HG02623 (cell line): ENCODE results near the gene CCR3.

ENCODE experiments used
- ATAC-seq: cut with Tn5 transposase; IDR thresholded peaks from one replicate; pipeline ENCODE4 v1.9.1; 2021; ENCODE audit warnings: moderate library complexity; ENCODE audit not compliant: unreplicated experiment

CCR3 gene

DNA sequence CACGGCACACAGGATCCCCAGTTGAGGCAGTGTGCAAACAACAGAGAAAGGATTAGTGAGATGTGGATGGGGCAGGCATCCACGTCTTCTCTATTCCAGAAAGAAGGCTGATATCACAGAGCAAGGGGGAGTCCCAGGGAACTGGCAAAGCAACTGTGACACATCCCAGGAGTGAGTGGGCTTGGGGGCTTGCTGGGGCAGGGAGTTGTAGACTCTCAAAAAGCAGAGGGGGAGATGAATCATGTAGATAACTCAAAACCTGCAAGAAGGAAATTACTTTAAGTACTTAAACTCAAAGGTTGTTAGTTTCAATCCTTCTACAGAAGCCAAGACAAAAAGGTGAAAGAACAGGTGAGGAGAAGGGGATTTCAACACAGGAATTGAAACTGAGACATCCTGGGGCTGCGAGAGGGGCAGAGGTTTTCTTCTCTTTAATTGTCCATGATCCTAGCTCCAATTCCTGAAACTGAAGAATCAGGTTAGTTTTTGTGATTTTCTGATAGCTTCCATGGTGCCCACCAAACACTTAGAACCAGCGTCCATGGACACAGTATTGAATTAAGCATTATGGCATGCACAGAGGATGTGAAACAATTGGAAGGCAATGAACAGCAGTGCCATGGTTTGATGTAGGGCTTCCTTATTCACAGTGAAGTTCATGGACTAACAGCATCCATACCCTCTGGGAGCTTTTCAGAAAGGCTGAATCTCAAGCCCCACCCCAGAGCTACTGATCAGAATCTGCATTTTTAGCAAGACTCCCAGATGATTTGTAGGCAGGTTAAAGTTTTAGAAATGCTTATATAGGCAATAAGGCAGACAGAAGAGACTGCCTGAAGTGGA lies 52.0 kb downstream of the CCR3 start:
- no peak for ATAC-seq

DNA sequence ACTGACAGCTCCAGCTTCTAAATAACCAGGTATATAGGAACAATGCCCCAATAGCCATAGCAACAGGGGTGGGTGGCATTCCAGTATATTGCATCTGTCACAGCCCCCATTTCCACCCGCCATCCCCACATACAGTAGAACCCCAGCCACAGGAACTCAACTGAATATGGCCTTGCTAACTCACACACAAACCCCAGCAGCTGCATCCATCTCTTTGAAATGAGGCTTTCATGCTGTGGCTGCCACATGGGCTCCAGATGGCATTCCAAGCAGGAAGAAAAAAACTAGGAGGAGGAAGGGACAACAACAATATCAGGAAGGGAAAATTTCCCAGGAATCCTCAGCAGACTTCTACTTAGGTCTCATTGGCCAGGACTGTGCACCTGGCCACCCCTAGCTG lies 54.6 kb downstream of the CCR3 start:
- no peak for ATAC-seq

DNA sequence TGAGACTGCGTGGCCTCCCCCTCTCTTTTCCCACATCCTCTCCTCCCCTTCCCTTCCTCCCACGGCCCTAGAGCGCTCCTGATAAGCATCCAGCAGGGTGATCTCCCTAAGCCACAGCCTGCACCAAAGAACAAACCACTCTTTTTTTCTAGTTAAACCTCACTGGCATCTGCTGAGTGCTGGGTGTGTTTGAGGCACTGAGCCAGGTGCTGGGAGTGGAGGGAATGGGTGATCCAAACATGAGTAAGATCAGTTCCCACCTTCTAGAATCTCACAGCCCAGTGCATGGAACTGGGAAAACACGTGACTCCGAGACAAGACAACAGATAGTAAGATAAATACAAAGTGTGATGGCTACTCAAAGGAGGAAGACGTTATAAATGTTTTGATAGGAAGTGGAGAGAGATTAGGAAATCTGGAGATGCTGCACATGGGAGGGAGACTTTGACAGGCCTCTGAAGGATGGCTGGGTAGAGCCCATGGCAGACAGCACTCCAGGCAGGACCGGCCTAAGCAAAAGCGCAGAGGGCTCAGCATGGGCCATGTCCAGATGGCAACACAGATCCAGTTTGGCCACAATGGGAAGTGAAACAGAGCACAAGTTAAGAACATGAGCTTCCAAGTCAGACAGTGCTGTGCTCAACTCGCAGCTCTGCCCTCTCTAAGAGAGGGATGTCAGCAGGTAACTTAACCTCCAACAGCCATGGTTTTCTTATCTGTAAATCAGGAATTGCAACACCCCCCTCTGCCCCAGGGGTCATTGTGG lies 55.6 kb downstream of the CCR3 start:
- ATAC-seq: no peak

DNA sequence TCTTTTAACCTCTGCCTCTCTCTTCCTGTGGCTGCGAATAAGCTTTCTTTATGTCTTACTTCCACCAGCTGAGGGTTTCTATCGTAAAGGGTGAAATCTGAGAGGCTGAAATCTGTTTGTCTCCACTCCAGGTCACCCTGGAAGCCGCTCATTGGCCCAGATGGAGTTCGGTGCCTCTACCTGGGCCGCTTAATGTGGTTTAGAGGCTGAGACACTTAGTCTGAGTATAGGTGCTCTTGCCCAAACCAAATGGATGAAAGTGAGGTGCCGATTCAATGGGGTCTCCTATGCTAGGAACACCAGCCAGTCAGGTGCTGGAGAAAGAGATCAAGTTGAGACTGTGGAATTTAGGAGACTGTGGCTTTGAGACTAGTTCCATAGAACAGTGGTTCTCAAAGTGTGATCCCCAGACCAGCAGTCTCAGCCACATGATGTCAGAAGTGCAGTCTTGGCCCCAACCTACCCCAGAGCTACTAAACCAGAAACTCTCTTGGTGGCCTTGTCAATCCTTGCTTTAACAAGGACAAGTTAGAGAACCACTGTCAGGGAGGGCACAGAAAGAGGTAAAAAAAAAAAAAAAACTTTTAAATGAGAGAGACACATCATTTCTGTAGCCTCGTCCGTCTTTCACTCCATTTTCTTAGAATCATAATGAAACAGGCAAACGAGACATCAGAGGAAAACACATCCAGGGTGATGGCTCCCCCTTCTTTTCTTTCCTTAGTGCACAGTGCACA lies 56.8 kb downstream of the CCR3 start:
- ATAC-seq: no peak

DNA sequence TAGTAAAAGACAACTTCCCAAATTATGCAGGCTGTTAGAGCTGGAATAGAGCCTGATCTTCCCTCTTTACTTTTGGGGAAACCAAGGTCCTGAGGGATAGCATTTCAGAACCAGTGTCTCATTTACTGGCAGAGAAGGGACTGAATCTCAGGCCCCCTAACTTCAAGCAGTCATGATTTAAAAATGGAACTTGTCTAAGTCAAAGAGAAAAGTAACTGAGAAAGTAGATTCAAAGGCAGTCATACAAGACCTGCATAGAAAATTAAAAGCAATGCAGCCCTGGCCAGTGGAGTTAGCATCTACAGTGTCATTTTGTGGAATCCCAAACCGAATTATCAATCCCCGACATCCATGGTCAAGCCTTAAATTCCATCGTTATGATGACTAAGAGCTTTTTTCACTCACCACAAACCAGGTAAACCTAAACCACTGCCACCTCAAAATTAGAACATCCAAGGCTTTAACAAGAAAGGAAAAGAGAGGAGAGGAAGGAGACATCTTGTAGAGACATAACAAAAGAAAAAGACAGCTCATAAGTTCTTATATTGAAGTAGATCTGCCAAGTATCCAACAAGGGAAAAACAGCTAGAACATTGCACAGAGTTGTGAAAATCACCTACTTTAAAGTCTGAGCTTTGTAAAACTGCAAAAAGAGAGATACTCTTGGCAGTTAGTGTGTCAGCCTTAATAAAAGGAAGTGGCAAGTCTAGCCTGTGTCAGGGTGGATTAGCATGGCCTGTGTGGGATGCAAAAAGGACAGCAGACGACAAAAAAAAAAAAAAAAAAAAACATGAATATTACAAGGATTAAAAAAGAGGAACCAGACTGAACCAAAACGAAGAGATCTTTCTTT lies 57.6 kb downstream of the CCR3 start:
- ATAC-seq: no peak

DNA sequence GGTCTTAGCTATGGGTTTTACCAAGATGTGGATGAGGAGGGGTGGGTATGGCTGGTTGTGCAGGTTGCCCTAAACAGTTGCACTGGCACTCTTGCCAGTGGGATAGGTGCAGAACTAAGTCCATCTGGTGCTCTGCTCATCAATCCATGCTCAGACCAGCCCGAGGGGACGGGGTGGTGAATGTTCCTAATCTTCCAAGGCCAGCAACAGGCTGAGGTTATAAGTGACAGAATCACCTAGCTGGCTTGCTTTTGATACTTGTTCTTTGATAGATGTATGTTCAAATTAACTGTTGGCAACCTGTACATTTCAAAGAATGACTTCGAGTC lies 58.2 kb downstream of the CCR3 start:
- no peak for ATAC-seq

DNA sequence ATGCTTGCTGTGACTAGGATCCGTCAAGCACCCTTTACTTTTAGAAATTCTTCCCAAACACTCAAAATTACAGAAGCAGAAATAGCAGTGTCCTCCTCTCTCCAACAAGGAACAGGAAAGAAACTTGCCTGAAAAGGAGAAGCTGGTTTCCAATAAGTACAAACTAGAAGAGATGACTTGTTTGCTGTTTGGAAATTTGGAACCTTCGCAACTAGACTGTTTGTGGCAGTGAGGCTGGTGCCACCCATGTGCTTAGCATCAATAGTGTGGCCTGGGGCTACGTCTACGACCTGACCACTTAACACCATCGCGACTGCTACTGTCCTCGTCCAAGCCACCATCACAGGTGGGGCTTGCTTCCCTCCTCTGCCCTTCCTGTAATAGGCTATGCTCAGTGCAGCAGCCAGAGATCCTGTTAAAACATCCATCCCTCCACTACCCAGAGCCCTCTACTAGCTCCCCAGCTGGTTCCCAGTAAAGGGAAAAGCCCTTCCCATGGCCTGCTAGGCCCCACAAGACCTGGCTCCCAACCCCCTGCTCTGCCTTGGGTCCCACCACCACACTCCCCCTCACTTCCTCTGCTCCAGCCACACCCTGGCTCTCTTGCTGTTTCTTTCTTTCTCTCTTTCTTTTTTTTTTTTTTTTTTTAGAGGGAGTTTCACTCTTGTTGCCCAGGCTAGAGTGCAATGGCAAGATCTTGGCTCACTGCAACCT lies 59.0 kb downstream of the CCR3 start:
- ATAC-seq: no peak

DNA sequence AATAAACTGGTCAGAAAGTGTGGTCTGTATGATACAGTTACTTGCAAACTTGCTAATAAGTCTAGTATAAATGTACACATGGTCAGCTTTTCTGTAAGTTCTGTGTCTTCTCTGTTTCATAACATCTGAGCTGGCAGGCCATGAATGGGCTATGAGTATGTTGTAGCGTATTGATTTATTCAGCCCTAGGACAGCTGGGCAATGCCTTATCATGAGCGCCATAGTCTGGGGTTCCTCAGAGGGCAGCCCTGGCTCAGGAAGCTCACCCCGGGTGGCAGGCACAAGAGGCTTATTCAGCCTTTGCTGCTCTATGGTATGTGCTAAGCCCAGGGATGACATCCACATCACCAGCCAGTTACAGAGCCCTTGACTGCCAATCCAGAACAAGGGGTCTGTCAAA lies 61.0 kb downstream of the CCR3 start:
- no peak for ATAC-seq

DNA sequence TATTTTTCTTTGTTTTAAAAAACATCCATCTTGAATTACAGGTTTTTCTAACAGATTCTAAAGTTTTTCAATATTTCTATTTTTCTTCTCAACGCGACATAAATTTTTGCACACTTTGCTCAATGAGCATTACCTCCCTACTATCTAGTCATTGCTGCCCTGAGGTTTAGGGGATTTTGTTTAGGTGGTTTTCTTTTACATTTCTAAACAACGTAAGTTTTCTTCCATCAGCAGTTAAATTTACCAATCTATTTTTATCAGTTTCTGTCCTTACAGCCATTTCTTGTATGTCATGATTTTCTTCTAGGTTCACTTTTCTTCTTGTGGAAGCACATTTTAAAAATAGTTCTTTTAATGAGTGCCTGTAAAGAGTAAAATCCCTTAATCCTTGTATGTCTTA lies 62.5 kb downstream of the CCR3 start:
- ATAC-seq: no peak

DNA sequence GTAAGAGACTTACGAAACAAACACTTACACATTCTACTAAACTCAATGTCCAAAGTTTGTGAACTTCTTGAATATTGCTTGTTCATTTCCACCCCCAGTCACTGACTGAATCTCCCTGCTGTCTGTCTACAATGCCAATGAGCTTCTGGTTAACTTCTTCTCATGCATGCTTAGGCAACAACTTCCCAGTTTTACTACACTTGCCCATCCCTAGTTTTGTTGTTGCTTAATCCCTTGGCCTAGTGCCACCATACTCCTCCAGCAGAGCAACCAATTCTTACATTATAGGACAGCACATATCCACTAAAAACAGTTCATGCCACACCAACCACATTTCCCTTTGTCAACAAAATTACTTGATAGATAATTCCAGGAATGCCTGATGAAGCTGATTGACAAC lies 70.7 kb downstream of the CCR3 start:
- ATAC-seq: no peak

DNA sequence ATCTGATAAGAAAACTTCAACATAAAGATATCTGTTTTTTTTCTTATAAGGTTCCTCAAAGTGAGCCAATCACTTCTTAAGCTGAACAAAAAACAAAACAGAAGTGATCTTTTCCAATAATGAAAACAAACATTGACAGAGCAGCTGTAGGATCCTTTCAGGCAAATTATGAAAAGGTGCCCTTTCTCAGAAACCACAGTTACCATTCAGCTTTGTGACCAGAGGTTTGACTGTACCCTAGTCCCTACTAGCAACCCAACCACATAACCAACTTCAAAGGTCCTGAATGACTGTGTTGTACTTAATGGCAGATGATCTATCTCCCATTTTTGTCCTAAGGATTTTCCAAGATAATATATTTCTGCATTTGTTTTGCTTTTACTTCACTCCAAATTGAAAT lies 72.3 kb downstream of the CCR3 start:
- no peak for ATAC-seq

DNA sequence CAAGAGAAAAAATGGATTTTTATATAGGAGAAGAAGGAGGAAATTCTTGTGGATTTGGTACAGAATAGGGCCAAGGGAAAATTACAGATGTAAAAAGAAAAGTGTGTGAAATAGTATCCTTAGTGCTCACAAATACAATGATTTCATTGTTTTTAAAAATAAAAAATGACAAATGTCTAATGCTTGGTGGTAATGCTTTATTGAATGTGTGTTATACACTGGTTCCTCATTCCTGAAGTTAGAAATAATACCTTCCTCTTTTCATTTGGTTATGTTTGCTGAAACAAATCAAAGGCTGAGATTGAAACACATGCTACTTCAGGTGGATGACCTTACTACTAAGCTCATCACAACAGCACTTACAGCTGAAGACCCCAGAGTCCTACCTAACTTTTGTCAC lies 73.9 kb downstream of the CCR3 start:
- no peak for ATAC-seq
